ENCODE results near the gene THOC2. TPM values are rescaled to one million over a fixed set of nuclear protein-coding genes. Genes with fewer than 3 reads are reported as not detected.

THOC2 gene
- total and polyA plus RNA-seq, 3 donors from 2014 or later = 14.4 to 103 (median 80.5) TPM

GRCh38 chrX:123755107-123755506 is 22.3 kb upstream of the THOC2 start:
- TF ChIP-seq POLR2A (IDR thresholded peaks at IDR 0.05) (no peak), CTCF (IDR thresholded peaks at IDR 0.05) (no peak)
- Histone ChIP-seq H3K4me1 (peaks cover 4% of the 10 kb centered on the region), H3K36me3 (ENCODE audit: low read depth, missing control alignments) (no peaks in the 10 kb centered on the region), H3K27ac (no peak overlapping the region), H3K9me3 (no peaks in the 10 kb centered on the region), H3K4me3 (no peak overlapping the region), H3K27me3 (no peaks in the 10 kb centered on the region)
- WGBS, 2 donors = 83 to 84% methylated on average over 2 of the region's 2 CpGs
- intact Hi-C loops (cut with DNase I; ENCODE audit: low total_unique reads) = no loop called here
- no peak for DNase-seq

GRCh38 chrX:123753656-123754350 is 21.0 kb upstream of the THOC2 start:
- WGBS, 2 donors = 89 to 96% methylated on average over 5 to 8 of the region's 8 CpGs
- intact Hi-C loops (cut with DNase I; ENCODE audit: low total_unique reads) = no loop called here
- no peak for TF ChIP-seq POLR2A (IDR thresholded peaks at IDR 0.05)
- no peak for TF ChIP-seq CTCF (IDR thresholded peaks at IDR 0.05)
- H3K36me3 ChIP-seq (ENCODE audit: low read depth, missing control alignments) = no peaks in the 10 kb centered on the region
- H3K27me3 ChIP-seq = no peaks in the 10 kb centered on the region
- DNase-seq = no peak
- peaks cover 4% of the 10 kb centered on the region for H3K4me1 ChIP-seq
- H3K4me3 ChIP-seq = no peak overlapping the region
- H3K27ac ChIP-seq = no peak overlapping the region
- no peaks in the 10 kb centered on the region for H3K9me3 ChIP-seq

GRCh38 chrX:123749643-123750042 is 16.8 kb upstream of the THOC2 start:
- Histone ChIP-seq H3K4me1 (no peaks in the 10 kb centered on the region), H3K27ac (no peak overlapping the region), H3K4me3 (no peak overlapping the region), H3K27me3 (no peaks in the 10 kb centered on the region), H3K9me3 (no peaks in the 10 kb centered on the region), H3K36me3 (ENCODE audit: low read depth, missing control alignments) (no peaks in the 10 kb centered on the region)
- no peak for DNase-seq
- TF ChIP-seq CTCF (IDR thresholded peaks at IDR 0.05) (no peak), POLR2A (IDR thresholded peaks at IDR 0.05) (no peak)
- intact Hi-C loops (cut with DNase I; ENCODE audit: low total_unique reads) = no loop called here
- WGBS, 2 donors = 32 to 49% methylated on average over 2 of the region's 2 CpGs

DNA sequence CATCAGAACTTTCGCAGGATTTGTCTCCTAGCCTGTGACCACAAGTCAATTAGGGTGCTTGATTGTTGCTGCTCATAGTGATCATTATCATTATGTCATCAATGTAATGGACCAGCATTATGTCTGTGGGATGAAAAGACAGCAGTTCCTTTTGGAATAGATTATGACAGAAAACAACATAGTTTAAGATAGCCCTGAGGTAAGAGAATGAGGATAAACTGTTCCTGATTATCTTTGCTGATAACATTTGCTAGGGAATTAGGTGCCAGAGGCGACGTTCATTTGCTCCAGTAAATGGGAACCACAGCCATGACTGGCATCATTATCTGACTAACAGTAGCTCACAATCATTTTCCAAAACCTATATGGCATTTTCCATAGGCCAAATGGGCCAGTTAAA is 12.7 kb upstream of the THOC2 start:
- Histone ChIP-seq H3K4me3 (no peak overlapping the region), H3K27ac (no peak overlapping the region), H3K27me3 (no peaks in the 10 kb centered on the region), H3K9me3 (no peaks in the 10 kb centered on the region), H3K36me3 (ENCODE audit: low read depth, missing control alignments) (no peaks in the 10 kb centered on the region), H3K4me1 (no peaks in the 10 kb centered on the region)
- no peak for DNase-seq
- intact Hi-C loops (cut with DNase I; ENCODE audit: low total_unique reads) = no loop called here
- TF ChIP-seq POLR2A (IDR thresholded peaks at IDR 0.05) (no peak), CTCF (IDR thresholded peaks at IDR 0.05) (no peak)
- 81 to 100% methylated on average over 1 to 3 of the region's 3 CpGs for WGBS, 2 donors

GRCh38 chrX:123743312-123743711 is 10.5 kb upstream of the THOC2 start:
- intact Hi-C loops (cut with DNase I; ENCODE audit: low total_unique reads) = no loop called here
- no peaks in the 10 kb centered on the region for H3K36me3 ChIP-seq (ENCODE audit: low read depth, missing control alignments)
- no peaks in the 10 kb centered on the region for H3K4me1 ChIP-seq
- TF ChIP-seq POLR2A (IDR thresholded peaks at IDR 0.05) (no peak), CTCF (IDR thresholded peaks at IDR 0.05) (no peak)
- no peaks in the 10 kb centered on the region for H3K27me3 ChIP-seq
- 67% methylated on average over 1 of the region's 1 CpG; no CpG with 5 or more reads in 1 of the 2 donors for WGBS, 2 donors
- H3K4me3 ChIP-seq = no peak overlapping the region
- no peak overlapping the region for H3K27ac ChIP-seq
- no peaks in the 10 kb centered on the region for H3K9me3 ChIP-seq
- DNase-seq = no peak
